B cell (primary cell): Measurements from ENCODE around the gene TPCN1. TPM values are rescaled to one million over a fixed set of nuclear protein-coding genes. Genes with fewer than 3 reads are reported as not detected.

Experiments
- ATAC-seq: fragments of 200-7000 bp; cut with Tn5 transposase; one replicate; pipeline ENCODE4 v1.10.0; 2021; ENCODE audit warnings: low read depth, mild to moderate bottlenecking, moderate number of reproducible peaks, moderate library complexity
- CTCF ChIA-PET: fragments of 350-600 bp; sonication (Branson Sonifier 250); formaldehyde crosslinking; loops from one replicate; lab custom pipeline; 2021; ENCODE audit warnings: antibody characterized with exemption, inconsistent platforms; lab: Charles Lee
- POLR2A ChIA-PET: fragments of 350-600 bp; sonication (Branson Sonifier 250); formaldehyde crosslinking; loops from one replicate; lab custom pipeline; 2021; ENCODE audit warnings: antibody characterized with exemption; lab: Charles Lee
- DNase-seq: peaks from one replicate; pipeline ENCODE4 v3.0.0; 2013
- H2AFZ ChIP-seq: 2 replicates; pipeline ENCODE4 v1.6.1; 2012; ENCODE audit warnings: mild to moderate bottlenecking, low read depth, low read length; ENCODE audit not compliant: insufficient read depth, poor library complexity, severe bottlenecking
- H3K27ac ChIP-seq, 2 donors: 1 replicate in 1 of 2; 2 replicates in 1 of 2; pipeline ENCODE4 v1.5.1; 2012 to 2013; ENCODE audit warnings: low read length in 2 of 2, mild to moderate bottlenecking in 2 of 2, moderate library complexity in 1 of 2
- H3K27me3 ChIP-seq, 4 experiments: fragments of 200-600 bp in 1 of 4; sonication (generic) in 1 of 4; replicated peaks in 1 of 4; 1 replicate in 2 of 4; 2 replicates in 2 of 4; pipeline versions ENCODE4 v1.6.1 to v1.7.0; 2013 to 2016; ENCODE audit warnings: low read length in 3 of 4, mild to moderate bottlenecking in 2 of 4, mixed read lengths in 1 of 4, moderate library complexity in 1 of 4; ENCODE audit not compliant: insufficient read depth in 4 of 4, control insufficient read depth in 3 of 4; ENCODE audit errors: control extremely low read depth in 1 of 4
- H3K36me3 ChIP-seq, 2 experiments: replicated peaks in 1 of 2; 1 replicate in 1 of 2; 2 replicates in 1 of 2; pipeline versions ENCODE4 v1.6.1 to v1.7.1; 2013; ENCODE audit warnings: low read length in 1 of 2; ENCODE audit not compliant: insufficient read depth in 2 of 2, control insufficient read depth in 1 of 2; ENCODE audit errors: control extremely low read depth in 1 of 2, extremely low read depth in 1 of 2
- H3K4me1 ChIP-seq, 2 donors: fragments of 200-600 bp in 1 of 2; sonication (generic) in 1 of 2; 1 replicate in 1 of 2; 2 replicates in 1 of 2; pipeline versions ENCODE4 v1.5.1 to v1.6.1; 2013 to 2017; ENCODE audit warnings: low read length in 2 of 2; ENCODE audit not compliant: control insufficient read depth in 2 of 2, insufficient read depth in 2 of 2
- H3K4me2 ChIP-seq: replicated peaks from 2 replicates; pipeline ENCODE3; 2012; ENCODE audit warnings: mild to moderate bottlenecking, low read depth, low read length; ENCODE audit not compliant: poor library complexity, severe bottlenecking
- H3K4me3 ChIP-seq, 5 experiments: fragments of 200-600 bp in 1 of 5; sonication (generic) in 1 of 5; 1 replicate in 3 of 5; 2 replicates in 2 of 5; pipeline versions ENCODE4 v1.5.1 to v1.7.0; 2011 to 2016; ENCODE audit warnings: low read length in 4 of 5, mild to moderate bottlenecking in 4 of 5, low read depth in 2 of 5, control low read depth in 1 of 5, moderate library complexity in 1 of 5; ENCODE audit not compliant: insufficient read depth in 1 of 5; ENCODE audit errors: control extremely low read depth in 1 of 5, extremely low read depth in 1 of 5
- H3K79me2 ChIP-seq: fragments of 200-600 bp; sonication (generic); one replicate; pipeline ENCODE4 v1.6.0; 2016; ENCODE audit warnings: low read length; ENCODE audit not compliant: control insufficient read depth, insufficient read depth
- H3K9ac ChIP-seq: fragments of 200-600 bp; sonication (generic); 2 replicates; pipeline ENCODE4 v1.6.1; 2017; ENCODE audit warnings: mild to moderate bottlenecking, low read length, moderate library complexity
- H3K9me3 ChIP-seq, 3 donors: one replicate each; pipeline versions ENCODE4 v1.6.1 to v1.7.1; 2013; ENCODE audit warnings: low read length in 2 of 3; ENCODE audit not compliant: control insufficient read depth in 2 of 3, insufficient read depth in 1 of 3; ENCODE audit errors: control extremely low read depth in 1 of 3
- H4K20me1 ChIP-seq: 2 replicates; pipeline ENCODE4 v1.6.0; 2012; ENCODE audit warnings: mild to moderate bottlenecking, low read length; ENCODE audit not compliant: insufficient read depth, control insufficient read depth, poor library complexity, severe bottlenecking
- H3K27ac Mint-ChIP-seq: one replicate; pipeline ENCODE4 v1.8.0; 2021; ENCODE audit warnings: mixed read lengths
- H3K27me3 Mint-ChIP-seq: one replicate; pipeline ENCODE4 v1.8.0; 2021; ENCODE audit warnings: mixed read lengths
- H3K4me1 Mint-ChIP-seq: one replicate; pipeline ENCODE4 v1.8.0; 2021; ENCODE audit warnings: mixed read lengths
- H3K4me3 Mint-ChIP-seq: one replicate; pipeline ENCODE4 v1.8.0; 2021; ENCODE audit warnings: mixed read lengths
- H3K9me3 Mint-ChIP-seq: one replicate; pipeline ENCODE4 v1.8.0; 2022; ENCODE audit warnings: mixed read lengths; ENCODE audit not compliant: insufficient read depth
- EZH2 ChIP-seq: IDR thresholded peaks from 2 replicates; pipeline ENCODE4 v1.6.1; 2012; ENCODE audit warnings: borderline replicate concordance, low read depth, mild to moderate bottlenecking, moderate library complexity, low read length; ENCODE audit not compliant: insufficient read depth, poor library complexity, severe bottlenecking
- whole genome bisulfite sequencing: methylation state at CpG from one replicate; pipeline ENCODE4 v1.1.5; 2013; ENCODE audit warnings: missing lambda C conversion rate; ENCODE audit not compliant: insufficient coverage; 5-methylcytosine and 5-hydroxymethylcytosine counted together
- intact Hi-C: fragments of 100-400 bp; cut with micrococcal nuclease; formaldehyde crosslinking; loops from one replicate; pipeline ENCODE4 v1.10.0; 2022
- polyA plus RNA-seq: library from polyadenylated mRNA; depleted of rRNA; stranded (reverse); fragments of >200 nt; gene quantifications from 2 replicates; pipeline ENCODE4 v1.2.3, GENCODE V29; 2012
- total RNA-seq, 2 donors: library from RNA; stranded (reverse); fragments of 120-200 nt in 1 of 2; gene quantifications; 1 replicate in 1 of 2; 2 replicates in 1 of 2; pipeline versions ENCODE4 v1.2.3 to v1.2.4, GENCODE V29; 2013 to 2022
- TF ChIP-seq, protein P1 (sequence below): fragments of 200-600 bp; IDR thresholded peaks from one replicate; pipeline ENCODE4 v1.8.0; 2022; ENCODE audit warnings: antibody characterized with exemption, mild to moderate bottlenecking

Gene TPCN1
- total and polyA plus RNA-seq, 2 donors (not counting 1 experiment from before 2014, with no cell fraction given) = 80.8 to 258 TPM

GRCh38 chr12:113247123-113248050, 26.1 kb downstream of the TPCN1 start:
- H2AFZ ChIP-seq = no peak overlapping the region
- no peaks in the 10 kb centered on the region for H3K27me3 ChIP-seq
- DNase-seq (no peak), ATAC-seq (no peak)
- ChIA-PET POLR2A (no interaction called here), CTCF (no interaction called here)
- no peaks in the 10 kb centered on the region for H3K4me1 ChIP-seq
- peaks cover 0 to 59% of the 10 kb centered on the region in 2 experiments for H3K36me3 ChIP-seq
- peaks cover 0 to 5% (median 0%) of the 10 kb centered on the region in 3 donors for H3K9me3 ChIP-seq
- no peak overlapping the region for H3K27ac Mint-ChIP-seq
- TF ChIP-seq, protein P1, sequence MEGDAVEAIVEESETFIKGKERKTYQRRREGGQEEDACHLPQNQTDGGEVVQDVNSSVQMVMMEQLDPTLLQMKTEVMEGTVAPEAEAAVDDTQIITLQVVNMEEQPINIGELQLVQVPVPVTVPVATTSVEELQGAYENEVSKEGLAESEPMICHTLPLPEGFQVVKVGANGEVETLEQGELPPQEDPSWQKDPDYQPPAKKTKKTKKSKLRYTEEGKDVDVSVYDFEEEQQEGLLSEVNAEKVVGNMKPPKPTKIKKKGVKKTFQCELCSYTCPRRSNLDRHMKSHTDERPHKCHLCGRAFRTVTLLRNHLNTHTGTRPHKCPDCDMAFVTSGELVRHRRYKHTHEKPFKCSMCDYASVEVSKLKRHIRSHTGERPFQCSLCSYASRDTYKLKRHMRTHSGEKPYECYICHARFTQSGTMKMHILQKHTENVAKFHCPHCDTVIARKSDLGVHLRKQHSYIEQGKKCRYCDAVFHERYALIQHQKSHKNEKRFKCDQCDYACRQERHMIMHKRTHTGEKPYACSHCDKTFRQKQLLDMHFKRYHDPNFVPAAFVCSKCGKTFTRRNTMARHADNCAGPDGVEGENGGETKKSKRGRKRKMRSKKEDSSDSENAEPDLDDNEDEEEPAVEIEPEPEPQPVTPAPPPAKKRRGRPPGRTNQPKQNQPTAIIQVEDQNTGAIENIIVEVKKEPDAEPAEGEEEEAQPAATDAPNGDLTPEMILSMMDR = no peak
- no peak for TF ChIP-seq EZH2
- no peak overlapping the region for H3K4me3 Mint-ChIP-seq
- H3K9ac ChIP-seq = no peak overlapping the region
- H3K27ac ChIP-seq = no peak overlapping the region
- no peak overlapping the region for H3K4me3 ChIP-seq
- 95% methylated on average over 15 of the region's 21 CpGs for WGBS
- peaks cover 51% of the 10 kb centered on the region for H3K79me2 ChIP-seq
- H3K9me3 Mint-ChIP-seq = no peaks in the 10 kb centered on the region
- intact Hi-C loops = no loop called here
- peaks cover 1% of the 10 kb centered on the region for H3K4me1 Mint-ChIP-seq
- H3K4me2 ChIP-seq = no peak overlapping the region
- peaks cover 63% of the 10 kb centered on the region for H4K20me1 ChIP-seq
- H3K27me3 Mint-ChIP-seq = no peaks in the 10 kb centered on the region
